GM12865 (cell line): ENCODE measurements around the gene FABP2.
"Not testable (repeated sequence)": the region's sequence is repeated elsewhere in the genome, so short reads cannot be mapped to it uniquely, and the experiment has no call there.

Source experiments
- DNase-seq: peaks from one replicate; pipeline ENCODE4 v3.0.0; 2010; ENCODE audit warnings: low read depth
- H3K4me3 ChIP-seq: 2 replicates; pipeline ENCODE4 v1.5.1; 2011; ENCODE audit warnings: mild to moderate bottlenecking, low read depth, low read length, control low read depth
- CTCF ChIP-seq: IDR thresholded peaks from 2 replicates; pipeline ENCODE4 v1.5.1; 2011; ENCODE audit warnings: low read length, control low read depth, low read depth, inconsistent platforms; ENCODE audit not compliant: insufficient read depth; ENCODE audit errors: missing control alignments

The FABP2 gene

DNA sequence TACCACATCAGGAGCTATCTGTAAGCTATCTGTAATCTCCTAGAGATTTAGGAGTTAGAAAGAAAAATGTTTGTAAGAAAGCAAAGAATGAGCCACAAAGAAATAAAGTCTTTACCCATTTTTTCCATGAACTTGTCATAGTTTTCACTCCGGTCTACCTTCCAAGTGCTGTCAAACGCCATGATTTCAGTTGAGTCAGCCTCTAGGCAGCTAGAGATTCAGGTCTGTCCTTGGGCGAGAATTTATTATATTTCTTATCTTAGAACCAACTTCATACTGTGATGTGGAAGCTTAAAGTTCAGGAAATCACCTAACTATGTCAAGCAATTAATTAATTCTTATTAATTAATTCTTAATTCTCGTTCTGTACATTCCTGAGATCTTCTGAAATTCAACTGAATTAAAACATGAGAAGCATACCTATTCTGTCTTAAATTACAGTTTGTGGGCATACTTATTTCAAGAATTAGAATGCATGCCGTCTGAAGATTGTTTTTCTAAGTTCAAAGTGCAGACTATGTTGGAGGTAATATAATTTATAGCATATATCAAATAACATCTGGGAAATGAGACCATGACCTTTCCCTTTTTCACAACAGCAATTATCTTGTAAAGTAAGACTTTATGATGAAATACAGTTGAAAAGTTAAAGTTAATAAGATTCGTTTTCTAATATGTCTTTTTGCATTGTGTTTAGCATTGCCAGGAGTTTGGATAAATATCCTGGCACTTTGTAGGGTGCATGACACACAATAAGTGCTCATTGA, at the start of gene FABP2:
Gene FABP2 (minus strand): TSS at position 218 of the 767 bp plus-strand sequence. CDS start 36 bp downstream, at position 182.
- TF ChIP-seq CTCF: no peak
- DNase-seq: no peak
- no peak within 1 kb of the TSS for H3K4me3 ChIP-seq

DNA sequence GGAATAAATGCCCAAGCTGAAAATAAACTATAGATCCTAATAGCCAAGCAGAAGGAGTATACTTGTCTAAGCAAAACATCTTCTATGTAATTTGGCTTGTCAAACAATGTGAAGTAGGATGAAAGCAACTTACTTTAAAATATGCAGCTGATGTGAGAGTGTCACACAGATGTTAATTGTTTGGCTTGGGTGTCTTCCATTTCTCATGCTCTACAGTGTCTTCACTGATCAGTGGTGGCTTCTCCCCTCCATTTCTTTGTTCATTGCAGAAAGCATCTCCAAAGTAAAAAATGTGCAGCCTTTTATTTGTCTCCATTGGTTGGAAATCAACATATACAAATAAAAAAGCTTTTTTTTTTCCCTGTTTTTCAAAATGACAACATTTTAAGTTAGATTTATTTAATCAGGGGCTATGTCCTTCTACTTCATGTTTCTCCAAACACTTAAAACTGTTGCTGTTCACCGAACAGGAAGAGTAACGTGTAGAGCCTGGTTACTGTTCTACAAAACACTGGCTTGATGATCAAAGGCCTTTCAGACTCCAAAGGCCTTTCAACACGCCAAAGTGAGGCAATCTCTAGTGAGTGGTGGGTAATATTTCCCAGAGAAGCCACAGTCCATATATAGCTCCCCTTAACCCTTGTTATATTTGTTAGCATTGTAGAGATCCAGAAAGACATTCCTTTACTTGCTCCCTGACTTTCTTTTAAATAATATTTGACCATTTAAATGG, 49.2 kb upstream of the FABP2 start:
- not testable (repeated sequence) for DNase-seq

DNA sequence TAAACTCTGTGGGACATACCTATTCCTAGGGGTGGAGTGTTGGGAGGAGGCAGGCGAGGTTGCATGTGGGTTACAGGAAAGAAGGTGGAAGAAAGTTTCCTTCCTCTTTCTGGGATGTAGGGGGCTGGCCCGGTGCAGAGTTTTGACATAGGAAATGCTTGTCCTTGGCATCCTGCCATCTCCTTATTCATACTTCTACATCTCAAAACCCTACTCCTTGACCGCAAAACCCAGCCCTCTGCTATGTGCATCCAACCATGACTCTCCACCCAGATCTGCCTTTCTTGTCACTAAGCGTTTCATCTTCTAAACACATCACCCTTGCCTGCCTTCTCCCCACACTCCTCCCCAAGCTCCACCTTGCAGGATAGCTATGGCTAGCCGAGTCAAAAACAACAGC, 48.5 kb upstream of the FABP2 start:
- not testable (repeated sequence) for H3K4me3 ChIP-seq
- DNase-seq: peak; percentile 84

More for the DNA sequence above, 49.2 kb upstream of the FABP2 start:
- H3K4me3 ChIP-seq: not testable (repeated sequence)

DNA sequence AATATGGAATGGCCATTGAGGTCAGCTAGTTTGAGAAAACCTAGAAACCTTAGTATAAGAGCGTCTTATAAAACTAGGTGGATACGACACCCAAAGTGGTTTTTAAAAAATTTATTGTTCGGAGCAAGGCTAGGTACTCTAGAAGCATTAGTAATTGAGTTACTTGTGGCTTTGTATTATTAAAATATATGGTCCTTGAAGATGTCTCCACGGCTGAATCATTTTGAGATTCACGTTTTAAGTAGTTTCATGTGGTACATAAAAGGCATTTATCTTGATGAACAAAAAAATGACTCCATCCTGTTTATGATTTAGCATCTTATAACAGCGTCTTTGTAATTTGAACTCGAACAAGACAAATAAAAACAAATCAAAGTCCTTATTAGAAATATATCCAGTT, 44.9 kb upstream of the FABP2 start:
- not testable (repeated sequence) for DNase-seq, H3K4me3 ChIP-seq

- DNase-seq, H3K4me3 ChIP-seq: not testable (repeated sequence)
Observed at GRCh38 chr4:119364203-119364602, 42.3 kb upstream of the FABP2 start.

- H3K4me3 ChIP-seq: not testable (repeated sequence)
Observed at GRCh38 chr4:119363372-119363771, 41.4 kb upstream of the FABP2 start.

DNA sequence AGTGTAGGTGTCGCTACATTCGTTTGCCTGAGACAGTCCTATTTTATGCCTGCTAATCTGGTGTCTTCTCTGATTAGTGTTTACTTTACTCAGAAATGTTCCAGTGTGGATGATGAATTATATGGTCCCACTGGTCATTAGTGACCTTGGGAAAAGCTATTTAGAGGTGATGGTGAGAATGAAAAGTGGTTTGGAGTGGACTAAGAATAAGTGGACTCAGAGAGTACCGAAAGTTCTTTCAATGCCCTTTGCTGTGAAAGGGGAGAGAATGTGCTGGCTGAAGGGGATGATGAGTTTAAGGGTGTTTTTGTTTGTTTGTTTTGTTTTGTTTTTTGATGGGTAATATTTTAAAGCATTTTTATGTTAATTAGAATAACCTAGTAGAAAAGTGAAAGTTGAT, 40.5 kb upstream of the FABP2 start:
- not testable (repeated sequence) for DNase-seq

More at GRCh38 chr4:119363372-119363771, 41.4 kb upstream of the FABP2 start:
- not testable (repeated sequence) for DNase-seq

GRCh38 chr4:119359873-119360272, 37.9 kb upstream of the FABP2 start:
- not testable (repeated sequence) for DNase-seq, H3K4me3 ChIP-seq

More for the DNA sequence above, 40.5 kb upstream of the FABP2 start:
- H3K4me3 ChIP-seq: not testable (repeated sequence)

DNA sequence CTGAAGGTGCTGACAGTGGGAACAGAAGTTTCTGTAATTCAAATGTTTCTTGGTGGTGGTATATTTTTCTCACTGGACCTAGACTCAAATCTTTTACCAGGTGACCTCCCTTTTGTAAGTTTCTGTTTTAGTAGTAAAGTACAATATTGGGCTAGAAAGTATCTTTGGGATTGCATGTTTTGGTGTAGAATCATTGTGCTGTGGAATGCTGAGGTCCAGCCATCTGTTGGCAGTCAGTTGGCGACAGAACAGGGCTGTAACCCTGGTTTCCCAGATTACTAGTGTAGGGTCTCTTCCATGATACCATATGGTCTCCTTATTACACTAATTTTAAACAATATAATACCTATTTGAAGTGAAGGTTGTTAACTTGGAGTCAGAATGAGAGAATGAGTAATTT, 34.9 kb upstream of the FABP2 start:
- not testable (repeated sequence) for DNase-seq

DNA sequence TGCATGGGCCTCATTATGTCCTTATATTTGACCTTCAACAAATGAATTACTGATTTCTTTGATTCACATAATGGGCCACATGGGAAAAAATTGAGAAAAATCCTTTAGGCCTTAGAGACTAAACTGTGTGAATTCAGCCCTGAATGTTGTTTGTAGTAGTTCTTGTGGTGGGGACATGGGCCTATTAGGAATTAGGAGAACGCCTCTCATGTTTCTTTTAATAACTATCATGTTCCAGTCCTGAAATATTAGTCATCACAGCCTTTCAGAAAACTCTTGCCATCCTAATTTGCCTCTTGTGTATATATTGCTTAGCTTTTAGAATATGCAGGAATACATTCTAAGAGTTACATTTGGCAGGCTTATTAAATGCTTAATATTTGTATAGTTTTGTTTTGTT, 34.1 kb upstream of the FABP2 start:
- DNase-seq, H3K4me3 ChIP-seq: not testable (repeated sequence)

More for the DNA sequence above, 34.9 kb upstream of the FABP2 start:
- not testable (repeated sequence) for H3K4me3 ChIP-seq

DNA sequence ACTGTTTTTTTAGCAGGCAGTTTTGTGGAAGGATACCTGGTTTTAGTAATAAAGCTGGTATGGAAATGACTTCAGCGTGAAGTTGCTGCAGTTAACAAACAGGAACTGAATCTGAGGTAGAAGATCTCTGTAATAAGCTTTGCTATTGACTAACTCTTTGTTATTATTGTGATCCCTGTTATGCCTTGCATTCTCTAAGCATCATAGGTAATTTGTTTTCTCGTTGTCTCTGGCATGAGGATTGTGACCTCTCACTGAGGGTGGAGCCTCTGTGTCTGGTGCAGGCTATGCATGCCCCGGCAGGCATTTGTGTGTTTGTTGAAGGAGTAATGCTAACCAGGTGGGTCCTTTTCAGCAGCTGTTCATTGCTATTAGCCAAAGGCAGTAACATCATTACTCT, 31.4 kb upstream of the FABP2 start:
- not testable (repeated sequence) for H3K4me3 ChIP-seq, DNase-seq

GRCh38 chr4:119348169-119348568, 26.2 kb upstream of the FABP2 start:
- DNase-seq, H3K4me3 ChIP-seq: not testable (repeated sequence)

DNA sequence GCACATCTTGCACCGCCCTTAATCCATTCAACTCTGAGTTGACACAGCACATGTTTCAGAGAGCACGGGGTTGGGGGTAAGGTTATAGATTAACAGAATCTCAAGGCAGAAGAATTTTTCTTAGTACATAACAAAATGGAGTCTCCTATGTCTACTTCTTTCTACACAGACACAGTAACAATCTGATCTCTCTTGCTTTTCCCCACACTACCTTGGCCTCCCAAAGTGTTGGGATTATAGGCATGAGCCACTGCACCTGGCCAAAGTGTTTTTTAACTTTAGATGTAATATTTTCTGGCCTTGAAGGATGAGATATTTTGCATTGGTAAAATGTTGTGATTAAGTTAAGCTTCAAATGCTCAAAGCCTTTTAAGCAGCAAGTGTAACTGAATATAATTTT, 21.4 kb upstream of the FABP2 start:
- DNase-seq, H3K4me3 ChIP-seq: not testable (repeated sequence)

GRCh38 chr4:119339895-119340294, 18.0 kb upstream of the FABP2 start:
- H3K4me3 ChIP-seq, DNase-seq: not testable (repeated sequence)
